DOHH2 (cell line): ENCODE data around the gene BSPRY.

Experiments used
- H3F3A ChIP-seq: fragments of 200-600 bp; sonication (generic), shearing (Covaris generic); 2 replicates; pipeline ENCODE4 v1.6.0; 2016; ENCODE audit warnings: antibody characterized with exemption, mild to moderate bottlenecking; ENCODE audit not compliant: control insufficient read depth, insufficient read depth
- H3K27ac ChIP-seq: fragments of 200-600 bp; sonication (generic); 2 replicates; pipeline ENCODE4 v1.5.1; 2014; ENCODE audit warnings: low read depth, mild to moderate bottlenecking, low read length, moderate library complexity
- H3K27me3 ChIP-seq: fragments of 200-600 bp; sonication (generic); 2 replicates; pipeline ENCODE4 v1.6.1; 2014; ENCODE audit warnings: mild to moderate bottlenecking, low read length, mixed read lengths; ENCODE audit not compliant: control insufficient read depth
- H3K36me3 ChIP-seq: fragments of 200-600 bp; sonication (generic); 2 replicates; pipeline ENCODE4 v1.6.1; 2014; ENCODE audit warnings: mild to moderate bottlenecking, low read length, moderate library complexity, mixed read lengths; ENCODE audit not compliant: control insufficient read depth
- H3K4me1 ChIP-seq: fragments of 200-600 bp; sonication (generic); 2 replicates; pipeline ENCODE4 v1.6.1; 2014; ENCODE audit warnings: mild to moderate bottlenecking, low read length, mixed read lengths; ENCODE audit not compliant: control insufficient read depth
- H3K4me2 ChIP-seq: fragments of 200-600 bp; sonication (generic); 2 replicates; pipeline ENCODE4 v1.6.0; 2014; ENCODE audit warnings: mild to moderate bottlenecking, low read length, moderate library complexity
- H3K4me3 ChIP-seq: fragments of 200-600 bp; sonication (generic); 2 replicates; pipeline ENCODE4 v1.5.1; 2014; ENCODE audit warnings: mild to moderate bottlenecking, low read length, mixed read lengths
- H3K79me2 ChIP-seq: fragments of 200-600 bp; sonication (generic); 2 replicates; pipeline ENCODE4 v1.6.1; 2014; ENCODE audit warnings: mild to moderate bottlenecking, low read length, mixed read lengths; ENCODE audit not compliant: control insufficient read depth
- H3K9me2 ChIP-seq: fragments of 200-600 bp; sonication (generic); replicated peaks from 2 replicates; pipeline ENCODE4 v1.6.1; 2014; ENCODE audit warnings: mild to moderate bottlenecking, low read length, mixed read lengths; ENCODE audit not compliant: control insufficient read depth
- H3K9me3 ChIP-seq: fragments of 200-600 bp; sonication (generic); 2 replicates; pipeline ENCODE4 v1.6.1; 2014; ENCODE audit warnings: antibody characterized with exemption, low read length, mixed read lengths; ENCODE audit not compliant: control insufficient read depth, insufficient read depth
- H4K20me1 ChIP-seq: fragments of 200-600 bp; sonication (generic); 2 replicates; pipeline ENCODE4 v1.6.0; 2014; ENCODE audit warnings: low read depth, mild to moderate bottlenecking, antibody characterized with exemption, low read length, moderate library complexity; ENCODE audit not compliant: control insufficient read depth, insufficient read depth
- EZH2phosphoT487 ChIP-seq: fragments of 200-600 bp; sonication (generic); IDR thresholded peaks from 2 replicates; pipeline ENCODE4 v1.6.1; 2017; ENCODE audit warnings: borderline replicate concordance, mild to moderate bottlenecking, antibody characterized with exemption, low read length, moderate library complexity, mixed read lengths
- TF ChIP-seq, protein P1 (sequence below): fragments of 200-600 bp; sonication (generic); IDR thresholded peaks from one replicate; pipeline ENCODE4 v1.5.1; 2014; ENCODE audit warnings: antibody characterized with exemption, mild to moderate bottlenecking, low read depth, low read length; ENCODE audit not compliant: poor library complexity, severe bottlenecking

Gene BSPRY

DNA sequence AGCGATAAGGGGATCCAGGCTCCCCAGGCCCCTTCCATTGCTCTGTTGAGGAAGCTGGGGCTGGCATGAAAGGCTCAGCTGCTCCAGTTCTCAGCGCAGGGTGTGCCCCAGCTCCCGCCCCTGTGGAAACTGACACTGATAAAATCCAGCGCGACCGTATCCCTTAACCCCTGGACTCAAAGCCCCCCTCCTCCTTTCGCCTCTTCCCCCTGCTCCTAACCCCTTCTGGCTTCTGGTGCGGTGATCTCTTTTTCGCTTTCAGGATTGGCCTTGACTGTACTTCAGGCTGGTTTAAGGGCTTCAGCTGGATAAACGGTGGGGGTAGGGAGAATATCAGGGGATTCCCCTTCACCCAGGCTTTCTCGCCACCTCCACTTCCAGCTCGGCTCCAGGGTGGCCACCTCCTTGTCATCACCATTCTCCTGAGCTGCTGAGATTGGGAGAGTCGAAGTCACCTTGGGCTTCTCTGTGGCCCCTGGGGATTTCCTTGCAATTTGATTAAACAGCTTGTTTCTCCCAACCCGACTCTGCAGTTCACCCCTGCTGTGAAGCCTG is 843 bp downstream of the BSPRY start:
- Histone ChIP-seq H3K4me1 (peaks cover 20% of the 10 kb centered on the region), H3K27ac (no peak overlapping the region), H3K27me3 (peaks cover 46% of the 10 kb centered on the region), H4K20me1 (no peaks in the 10 kb centered on the region), H3K4me3 (peak overlapping the region; percentile 70), H3K9me2 (no peaks in the 10 kb centered on the region), H3K36me3 (no peaks in the 10 kb centered on the region), H3F3A (peaks cover 2% of the 10 kb centered on the region; the same call in 1 of the 2 replicates), H3K79me2 (no peaks in the 10 kb centered on the region), H3K4me2 (peak overlapping the region; percentile 69), H3K9me3 (no peaks in the 10 kb centered on the region)
- TF ChIP-seq, protein P1, sequence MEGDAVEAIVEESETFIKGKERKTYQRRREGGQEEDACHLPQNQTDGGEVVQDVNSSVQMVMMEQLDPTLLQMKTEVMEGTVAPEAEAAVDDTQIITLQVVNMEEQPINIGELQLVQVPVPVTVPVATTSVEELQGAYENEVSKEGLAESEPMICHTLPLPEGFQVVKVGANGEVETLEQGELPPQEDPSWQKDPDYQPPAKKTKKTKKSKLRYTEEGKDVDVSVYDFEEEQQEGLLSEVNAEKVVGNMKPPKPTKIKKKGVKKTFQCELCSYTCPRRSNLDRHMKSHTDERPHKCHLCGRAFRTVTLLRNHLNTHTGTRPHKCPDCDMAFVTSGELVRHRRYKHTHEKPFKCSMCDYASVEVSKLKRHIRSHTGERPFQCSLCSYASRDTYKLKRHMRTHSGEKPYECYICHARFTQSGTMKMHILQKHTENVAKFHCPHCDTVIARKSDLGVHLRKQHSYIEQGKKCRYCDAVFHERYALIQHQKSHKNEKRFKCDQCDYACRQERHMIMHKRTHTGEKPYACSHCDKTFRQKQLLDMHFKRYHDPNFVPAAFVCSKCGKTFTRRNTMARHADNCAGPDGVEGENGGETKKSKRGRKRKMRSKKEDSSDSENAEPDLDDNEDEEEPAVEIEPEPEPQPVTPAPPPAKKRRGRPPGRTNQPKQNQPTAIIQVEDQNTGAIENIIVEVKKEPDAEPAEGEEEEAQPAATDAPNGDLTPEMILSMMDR = no peak
- no peak for TF ChIP-seq EZH2phosphoT487

DNA sequence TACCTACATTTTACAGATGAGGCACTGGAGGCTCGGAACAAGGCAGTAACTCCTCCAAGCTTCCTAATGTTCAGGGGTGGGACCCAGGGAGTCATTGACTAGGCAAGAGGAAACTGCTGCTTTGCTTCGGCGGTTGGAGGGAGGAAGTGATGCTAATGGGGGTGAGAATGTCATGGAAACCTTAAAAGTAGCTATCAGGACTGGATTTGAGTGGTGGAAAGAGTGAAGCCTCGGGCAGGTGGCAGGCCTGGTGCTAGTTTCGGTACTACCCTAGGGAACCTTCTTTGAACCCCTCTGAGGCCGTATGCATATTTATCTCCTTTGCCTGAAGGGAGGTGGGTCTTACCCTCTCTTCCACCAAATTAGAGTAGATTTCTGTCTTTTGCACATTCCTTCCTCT is 1.6 kb downstream of the BSPRY start:
- H3K27me3 ChIP-seq = peaks cover 46% of the 10 kb centered on the region
- H3K79me2 ChIP-seq = no peaks in the 10 kb centered on the region
- H3K4me1 ChIP-seq = peaks cover 20% of the 10 kb centered on the region
- H3K4me3 ChIP-seq = no peak overlapping the region
- H3K4me2 ChIP-seq = peak overlapping the region; percentile 69
- H3K36me3 ChIP-seq = no peaks in the 10 kb centered on the region
- no peak for TF ChIP-seq EZH2phosphoT487
- TF ChIP-seq, protein P1 = no peak
- no peaks in the 10 kb centered on the region for H3K9me3 ChIP-seq
- no peaks in the 10 kb centered on the region for H4K20me1 ChIP-seq
- no peak overlapping the region for H3K27ac ChIP-seq
- peaks cover 2% of the 10 kb centered on the region; the same call in 1 of the 2 replicates for H3F3A ChIP-seq
- H3K9me2 ChIP-seq = no peaks in the 10 kb centered on the region

DNA sequence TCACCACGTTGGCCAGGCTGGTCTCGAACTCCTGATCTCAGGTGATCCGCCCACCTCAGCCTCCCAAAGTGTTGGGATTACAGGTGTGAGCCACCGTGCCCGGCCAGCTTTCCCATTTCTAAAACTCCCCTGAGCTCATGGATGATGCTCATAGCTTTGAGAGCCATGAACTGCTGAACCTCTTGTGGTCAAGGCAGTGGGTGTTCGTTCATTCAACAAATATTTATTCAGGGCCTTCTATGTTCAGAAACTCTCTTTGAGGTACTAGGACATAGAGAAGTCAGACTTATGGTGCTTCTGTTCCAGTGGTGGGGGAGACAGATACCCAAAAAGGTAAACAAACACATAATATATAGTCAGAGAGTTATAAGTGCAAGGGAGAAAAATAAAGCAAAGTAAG is 2.7 kb downstream of the BSPRY start:
- H3K36me3 ChIP-seq = no peaks in the 10 kb centered on the region
- no peaks in the 10 kb centered on the region for H3K79me2 ChIP-seq
- no peak overlapping the region for H3K4me3 ChIP-seq
- peaks cover 52% of the 10 kb centered on the region for H3K27me3 ChIP-seq
- H3F3A ChIP-seq = peaks cover 2% of the 10 kb centered on the region; the same call in 1 of the 2 replicates
- TF ChIP-seq, protein P1 = no peak
- no peak for TF ChIP-seq EZH2phosphoT487
- H3K4me1 ChIP-seq = peaks cover 20% of the 10 kb centered on the region
- no peak overlapping the region for H3K27ac ChIP-seq
- no peaks in the 10 kb centered on the region for H3K9me2 ChIP-seq
- no peaks in the 10 kb centered on the region for H3K9me3 ChIP-seq
- H4K20me1 ChIP-seq = no peaks in the 10 kb centered on the region
- H3K4me2 ChIP-seq = no peak overlapping the region
